OCI-LY7 (cell line): ENCODE data around the gene USP31.

Experiments
- EZH2phosphoT487 ChIP-seq: fragments of 200-600 bp; sonication (generic); IDR thresholded peaks from 2 replicates; pipeline ENCODE4 v1.6.1; 2018; ENCODE audit warnings: low read depth, borderline replicate concordance, mild to moderate bottlenecking, mixed run types, antibody characterized with exemption, low read length, moderate library complexity, mixed read lengths
- TF ChIP-seq, protein P1 (sequence below): fragments of 200-600 bp; sonication (generic); conservative IDR thresholded peaks from 2 replicates; pipeline ENCODE4 v1.5.1; 2014; ENCODE audit warnings: mild to moderate bottlenecking, antibody characterized with exemption, low read length, moderate library complexity, mixed read lengths

DNA sequence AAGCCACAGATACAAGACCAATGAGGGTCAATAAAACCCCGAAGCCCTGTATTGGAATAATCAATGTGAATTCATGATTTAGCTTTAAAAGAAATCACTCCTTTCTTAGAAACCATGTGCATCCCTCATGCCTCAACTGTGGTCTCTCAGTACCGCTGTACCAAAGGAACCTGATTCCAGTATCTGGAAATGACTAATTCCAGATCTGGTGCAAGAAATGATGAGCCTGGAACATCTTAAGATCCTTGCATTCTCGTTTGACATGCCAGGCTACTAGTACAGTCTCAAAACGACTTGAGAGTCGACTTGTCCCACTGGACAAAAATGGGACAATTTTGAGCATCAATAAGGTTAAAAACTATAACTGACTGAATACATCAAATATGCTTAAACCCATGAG lies 21.2 kb downstream of the USP31 start:
- TF ChIP-seq, protein P1, sequence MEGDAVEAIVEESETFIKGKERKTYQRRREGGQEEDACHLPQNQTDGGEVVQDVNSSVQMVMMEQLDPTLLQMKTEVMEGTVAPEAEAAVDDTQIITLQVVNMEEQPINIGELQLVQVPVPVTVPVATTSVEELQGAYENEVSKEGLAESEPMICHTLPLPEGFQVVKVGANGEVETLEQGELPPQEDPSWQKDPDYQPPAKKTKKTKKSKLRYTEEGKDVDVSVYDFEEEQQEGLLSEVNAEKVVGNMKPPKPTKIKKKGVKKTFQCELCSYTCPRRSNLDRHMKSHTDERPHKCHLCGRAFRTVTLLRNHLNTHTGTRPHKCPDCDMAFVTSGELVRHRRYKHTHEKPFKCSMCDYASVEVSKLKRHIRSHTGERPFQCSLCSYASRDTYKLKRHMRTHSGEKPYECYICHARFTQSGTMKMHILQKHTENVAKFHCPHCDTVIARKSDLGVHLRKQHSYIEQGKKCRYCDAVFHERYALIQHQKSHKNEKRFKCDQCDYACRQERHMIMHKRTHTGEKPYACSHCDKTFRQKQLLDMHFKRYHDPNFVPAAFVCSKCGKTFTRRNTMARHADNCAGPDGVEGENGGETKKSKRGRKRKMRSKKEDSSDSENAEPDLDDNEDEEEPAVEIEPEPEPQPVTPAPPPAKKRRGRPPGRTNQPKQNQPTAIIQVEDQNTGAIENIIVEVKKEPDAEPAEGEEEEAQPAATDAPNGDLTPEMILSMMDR = no peak
- no peak for TF ChIP-seq EZH2phosphoT487
